HG02798 (cell line): Measurements from ENCODE around the gene TXNDC9.
A peak's percentile ranks its signal among the peaks of the same experiment; 100 is the strongest.
"Not testable (repeated sequence)": the region's sequence is repeated elsewhere in the genome, so short reads cannot be mapped to it uniquely, and the experiment has no call there.

Experiments
- ATAC-seq: cut with Tn5 transposase; IDR thresholded peaks from one replicate; pipeline ENCODE4 v1.9.1; 2021; ENCODE audit warnings: mild to moderate bottlenecking; ENCODE audit not compliant: unreplicated experiment, poor library complexity

Gene TXNDC9

GRCh38 chr2:99337113-99338028 is 1.2 kb upstream of the TXNDC9 start, which contains the start of gene EIF5B:
TSS of gene EIF5B (plus strand) at chr2:99337389. CDS start at chr2:99337555, 166 bp downstream.
- peak; percentile 72 for ATAC-seq

- peak; percentile 2 for ATAC-seq
Observed at GRCh38 chr2:99336804-99337112, 625 bp upstream of the TXNDC9 start.

- no peak for ATAC-seq
Observed at GRCh38 chr2:99325384-99325783, 10.7 kb downstream of the TXNDC9 start.

GRCh38 chr2:99317873-99318200 is 18.3 kb downstream of the TXNDC9 start:
- not testable (repeated sequence) for ATAC-seq

- no peak for ATAC-seq
Observed at GRCh38 chr2:99317161-99317872, 18.8 kb downstream of the TXNDC9 start.

GRCh38 chr2:99301097-99301496 is 35.0 kb downstream of the TXNDC9 start, which contains the start of gene LYG1:
TSS of gene LYG1 (minus strand) at chr2:99301197. CDS start at chr2:99295670, 5,527 bp downstream.
- not testable (repeated sequence) for ATAC-seq

GRCh38 chr2:99299580-99299979 is 36.6 kb downstream of the TXNDC9 start:
- no peak for ATAC-seq

GRCh38 chr2:99297994-99298393 is 38.1 kb downstream of the TXNDC9 start:
- no peak for ATAC-seq

GRCh38 chr2:99285526-99285925 is 50.6 kb downstream of the TXNDC9 start:
- no peak for ATAC-seq

GRCh38 chr2:99279969-99280695 is 56.0 kb downstream of the TXNDC9 start:
- no peak for ATAC-seq

- ATAC-seq = no peak
Observed at GRCh38 chr2:99278793-99279291, 57.3 kb downstream of the TXNDC9 start.

GRCh38 chr2:99278195-99278765 is 57.9 kb downstream of the TXNDC9 start:
- not testable (repeated sequence) for ATAC-seq

- no peak for ATAC-seq
Observed at GRCh38 chr2:99275882-99276281, 60.3 kb downstream of the TXNDC9 start.
